SK-N-SH treated with all-trans-retinoic acid at 6 μM for 48 hours (cell line): ENCODE measurements around the gene FUT4.

ENCODE experiments used
- ATAC-seq: fragments of 200-7000 bp; cut with Tn5 transposase; 3 replicates; pipeline ENCODE4 v1.9.1; 2020; ENCODE audit warnings: mild to moderate bottlenecking, moderate library complexity
- ARNTL ChIP-seq: fragments of 450-650 bp; formaldehyde crosslinking; IDR thresholded peaks from 2 replicates; pipeline ENCODE4 v1.5.0; 2020; ENCODE audit warnings: low read depth, mild to moderate bottlenecking, moderate library complexity, borderline replicate concordance
- BACH2 ChIP-seq: fragments of 250-450 bp; sonication (Bioruptor Pico); IDR thresholded peaks from 2 replicates; pipeline ENCODE4 v1.9.0; 2021; ENCODE audit warnings: mild to moderate bottlenecking, borderline replicate concordance
- CSDC2 ChIP-seq: fragments of 250-450 bp; sonication (Bioruptor Pico); IDR thresholded peaks from 2 replicates; pipeline ENCODE4 v1.5.0; 2020; ENCODE audit warnings: mild to moderate bottlenecking, moderate library complexity
- ESRRG ChIP-seq: fragments of 250-450 bp; sonication (Bioruptor Pico); IDR thresholded peaks from 2 replicates; pipeline ENCODE4 v1.6.1; 2021; ENCODE audit warnings: mild to moderate bottlenecking
- GLIS3 ChIP-seq: fragments of 250-450 bp; sonication (Bioruptor Pico); IDR thresholded peaks from 2 replicates; pipeline ENCODE4 v1.5.0; 2020; ENCODE audit warnings: mild to moderate bottlenecking, moderate library complexity
- ISL1 ChIP-seq: fragments of 250-450 bp; sonication (Bioruptor Pico); IDR thresholded peaks from 2 replicates; pipeline ENCODE4 v2.1.2; 2022; ENCODE audit warnings: mild to moderate bottlenecking, moderate library complexity
- OSR1 ChIP-seq: fragments of 250-450 bp; sonication (Bioruptor Pico); IDR thresholded peaks from 2 replicates; pipeline ENCODE4 v1.8.0; 2022; ENCODE audit warnings: moderate library complexity, mild to moderate bottlenecking, inconsistent platforms
- PPARA ChIP-seq: fragments of 250-450 bp; sonication (Bioruptor Pico); IDR thresholded peaks from 2 replicates; pipeline ENCODE4 v1.5.0; 2020; ENCODE audit warnings: mild to moderate bottlenecking, borderline replicate concordance
- SNAI2 ChIP-seq: fragments of 250-450 bp; sonication (Bioruptor Pico); IDR thresholded peaks from 2 replicates; pipeline ENCODE4 v1.5.0; 2020; ENCODE audit warnings: mild to moderate bottlenecking, moderate library complexity
- TCF4 ChIP-seq: fragments of 250-450 bp; sonication (Bioruptor Pico); IDR thresholded peaks from 2 replicates; pipeline ENCODE4 v1.8.0; 2021; ENCODE audit warnings: mild to moderate bottlenecking, moderate library complexity, borderline replicate concordance
- TOX ChIP-seq: fragments of 250-450 bp; sonication (Bioruptor Pico); IDR thresholded peaks from 2 replicates; pipeline ENCODE4 v1.8.0; 2021; ENCODE audit warnings: mild to moderate bottlenecking, moderate library complexity, borderline replicate concordance
- ZC3H10 ChIP-seq: fragments of 250-450 bp; sonication (Bioruptor Pico); IDR thresholded peaks from 2 replicates; pipeline ENCODE4 v1.5.1; 2021; ENCODE audit warnings: mild to moderate bottlenecking, moderate library complexity
- ZFP3 ChIP-seq: fragments of 250-450 bp; sonication (Bioruptor Pico); IDR thresholded peaks from 2 replicates; pipeline ENCODE4 v1.5.0; 2020; ENCODE audit warnings: mild to moderate bottlenecking, moderate library complexity
- ZFP30 ChIP-seq: fragments of 450-650 bp; formaldehyde crosslinking; IDR thresholded peaks from 2 replicates; pipeline ENCODE4 v1.5.0; 2022; ENCODE audit warnings: mild to moderate bottlenecking, moderate library complexity
- ZNF565 ChIP-seq: fragments of 450-650 bp; formaldehyde crosslinking; conservative IDR thresholded peaks from 2 replicates; pipeline ENCODE4 v1.5.0; 2020; ENCODE audit warnings: low read depth, mild to moderate bottlenecking, moderate library complexity
- ZNF70 ChIP-seq: fragments of 450-650 bp; formaldehyde crosslinking; IDR thresholded peaks from 2 replicates; pipeline ENCODE4 v1.5.0; 2020; ENCODE audit warnings: mild to moderate bottlenecking, moderate library complexity
- ZNF8 ChIP-seq: fragments of 450-650 bp; formaldehyde crosslinking; IDR thresholded peaks from 2 replicates; pipeline ENCODE4 v1.5.0; 2020; ENCODE audit warnings: mild to moderate bottlenecking, moderate library complexity
- TF ChIP-seq, protein P1 (sequence below): fragments of 250-450 bp; sonication (Bioruptor Pico); IDR thresholded peaks from 2 replicates; pipeline ENCODE4 v1.8.0; 2021; ENCODE audit warnings: low read depth, mild to moderate bottlenecking, moderate library complexity, borderline replicate concordance
- TF ChIP-seq, protein P2 (sequence below): fragments of 250-450 bp; sonication (Bioruptor Pico); IDR thresholded peaks from 2 replicates; pipeline ENCODE4 v1.8.0; 2020; ENCODE audit warnings: mild to moderate bottlenecking, moderate library complexity, borderline replicate concordance
- TF ChIP-seq, protein P3 (sequence below): fragments of 250-450 bp; sonication (Bioruptor Pico); IDR thresholded peaks from 2 replicates; pipeline ENCODE4 v1.5.1; 2021; ENCODE audit warnings: mild to moderate bottlenecking, moderate library complexity
- TF ChIP-seq, protein P4 (sequence below): fragments of 250-450 bp; sonication (Bioruptor Pico); IDR thresholded peaks from 2 replicates; pipeline ENCODE4 v1.5.1; 2020; ENCODE audit warnings: low read depth, mild to moderate bottlenecking, moderate library complexity
- TF ChIP-seq, protein P5 (sequence below): fragments of 250-450 bp; sonication (Bioruptor Pico); IDR thresholded peaks from 2 replicates; pipeline ENCODE4 v1.5.0; 2020; ENCODE audit warnings: mild to moderate bottlenecking, moderate library complexity

Gene FUT4

DNA sequence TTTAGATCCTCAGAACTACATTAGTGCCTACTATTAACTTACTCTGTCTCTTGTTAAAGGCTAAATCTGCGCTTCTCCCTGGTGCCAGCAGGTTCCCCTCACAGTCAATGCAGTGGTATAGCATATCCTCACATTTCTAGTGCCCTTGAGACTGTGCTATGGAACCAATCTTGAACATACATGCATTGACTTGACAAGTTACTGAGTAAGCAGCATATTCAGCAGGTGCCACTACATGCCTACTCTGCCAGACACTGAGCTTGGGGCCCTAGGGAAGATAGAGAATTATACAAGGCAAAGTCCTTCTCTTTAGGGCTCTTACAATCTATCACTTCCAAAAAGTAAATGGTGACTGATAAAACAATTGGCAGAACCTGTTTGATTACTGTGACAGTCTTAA lies 3.2 kb downstream of the FUT4 start:
- TF ChIP-seq CSDC2 (no peak), TCF4 (CRISPR knock-in tag) (no peak), OSR1 (no peak), TOX (CRISPR knock-in tag) (no peak), ZNF8 (CRISPR knock-in tag) (no peak), SNAI2 (CRISPR knock-in tag) (no peak), ZC3H10 (CRISPR knock-in tag) (no peak), ZFP3 (CRISPR knock-in tag) (no peak), ZNF70 (no peak), GLIS3 (CRISPR knock-in tag) (no peak), ZFP30 (CRISPR knock-in tag) (no peak), BACH2 (no peak), ZNF565 (CRISPR knock-in tag) (no peak), ARNTL (CRISPR knock-in tag) (no peak), PPARA (CRISPR knock-in tag) (no peak)
- TF ChIP-seq, protein P1, sequence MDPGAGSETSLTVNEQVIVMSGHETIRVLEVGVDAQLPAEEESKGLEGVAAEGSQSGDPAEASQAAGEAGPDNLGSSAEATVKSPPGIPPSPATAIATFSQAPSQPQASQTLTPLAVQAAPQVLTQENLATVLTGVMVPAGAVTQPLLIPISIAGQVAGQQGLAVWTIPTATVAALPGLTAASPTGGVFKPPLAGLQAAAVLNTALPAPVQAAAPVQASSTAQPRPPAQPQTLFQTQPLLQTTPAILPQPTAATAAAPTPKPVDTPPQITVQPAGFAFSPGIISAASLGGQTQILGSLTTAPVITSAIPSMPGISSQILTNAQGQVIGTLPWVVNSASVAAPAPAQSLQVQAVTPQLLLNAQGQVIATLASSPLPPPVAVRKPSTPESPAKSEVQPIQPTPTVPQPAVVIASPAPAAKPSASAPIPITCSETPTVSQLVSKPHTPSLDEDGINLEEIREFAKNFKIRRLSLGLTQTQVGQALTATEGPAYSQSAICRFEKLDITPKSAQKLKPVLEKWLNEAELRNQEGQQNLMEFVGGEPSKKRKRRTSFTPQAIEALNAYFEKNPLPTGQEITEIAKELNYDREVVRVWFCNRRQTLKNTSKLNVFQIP (CRISPR knock-in tag), result no peak
- TF ChIP-seq, protein P2, sequence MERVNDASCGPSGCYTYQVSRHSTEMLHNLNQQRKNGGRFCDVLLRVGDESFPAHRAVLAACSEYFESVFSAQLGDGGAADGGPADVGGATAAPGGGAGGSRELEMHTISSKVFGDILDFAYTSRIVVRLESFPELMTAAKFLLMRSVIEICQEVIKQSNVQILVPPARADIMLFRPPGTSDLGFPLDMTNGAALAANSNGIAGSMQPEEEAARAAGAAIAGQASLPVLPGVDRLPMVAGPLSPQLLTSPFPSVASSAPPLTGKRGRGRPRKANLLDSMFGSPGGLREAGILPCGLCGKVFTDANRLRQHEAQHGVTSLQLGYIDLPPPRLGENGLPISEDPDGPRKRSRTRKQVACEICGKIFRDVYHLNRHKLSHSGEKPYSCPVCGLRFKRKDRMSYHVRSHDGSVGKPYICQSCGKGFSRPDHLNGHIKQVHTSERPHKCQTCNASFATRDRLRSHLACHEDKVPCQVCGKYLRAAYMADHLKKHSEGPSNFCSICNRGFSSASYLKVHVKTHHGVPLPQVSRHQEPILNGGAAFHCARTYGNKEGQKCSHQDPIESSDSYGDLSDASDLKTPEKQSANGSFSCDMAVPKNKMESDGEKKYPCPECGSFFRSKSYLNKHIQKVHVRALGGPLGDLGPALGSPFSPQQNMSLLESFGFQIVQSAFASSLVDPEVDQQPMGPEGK (CRISPR knock-in tag), result no peak
- TF ChIP-seq, protein P3, sequence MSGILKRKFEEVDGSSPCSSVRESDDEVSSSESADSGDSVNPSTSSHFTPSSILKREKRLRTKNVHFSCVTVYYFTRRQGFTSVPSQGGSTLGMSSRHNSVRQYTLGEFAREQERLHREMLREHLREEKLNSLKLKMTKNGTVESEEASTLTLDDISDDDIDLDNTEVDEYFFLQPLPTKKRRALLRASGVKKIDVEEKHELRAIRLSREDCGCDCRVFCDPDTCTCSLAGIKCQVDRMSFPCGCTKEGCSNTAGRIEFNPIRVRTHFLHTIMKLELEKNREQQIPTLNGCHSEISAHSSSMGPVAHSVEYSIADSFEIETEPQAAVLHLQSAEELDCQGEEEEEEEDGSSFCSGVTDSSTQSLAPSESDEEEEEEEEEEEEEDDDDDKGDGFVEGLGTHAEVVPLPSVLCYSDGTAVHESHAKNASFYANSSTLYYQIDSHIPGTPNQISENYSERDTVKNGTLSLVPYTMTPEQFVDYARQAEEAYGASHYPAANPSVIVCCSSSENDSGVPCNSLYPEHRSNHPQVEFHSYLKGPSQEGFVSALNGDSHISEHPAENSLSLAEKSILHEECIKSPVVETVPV (CRISPR knock-in tag), result no peak
- peak; percentile 5; the same call in 1 of the 3 replicates for ATAC-seq

DNA sequence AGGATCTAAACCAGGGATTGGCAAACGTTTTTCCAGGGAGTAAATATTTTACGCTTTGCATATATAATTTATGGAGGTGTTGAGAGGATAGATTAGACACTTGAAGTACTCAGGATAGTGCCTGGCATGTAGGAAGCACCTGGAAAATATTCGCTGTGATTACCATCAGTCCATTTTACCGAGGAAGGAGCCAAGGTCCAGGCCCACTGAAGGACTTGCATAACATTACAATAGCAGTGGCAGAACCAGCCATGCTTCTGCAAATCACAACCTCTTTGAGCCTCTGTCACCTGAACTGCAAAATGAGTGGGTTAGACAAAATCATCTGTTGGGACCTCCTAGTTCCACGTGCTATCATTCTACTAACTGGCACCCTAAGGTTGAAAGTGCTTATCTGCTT lies 5.4 kb downstream of the FUT4 start:
- ATAC-seq, result no peak
- TF ChIP-seq, protein P4, sequence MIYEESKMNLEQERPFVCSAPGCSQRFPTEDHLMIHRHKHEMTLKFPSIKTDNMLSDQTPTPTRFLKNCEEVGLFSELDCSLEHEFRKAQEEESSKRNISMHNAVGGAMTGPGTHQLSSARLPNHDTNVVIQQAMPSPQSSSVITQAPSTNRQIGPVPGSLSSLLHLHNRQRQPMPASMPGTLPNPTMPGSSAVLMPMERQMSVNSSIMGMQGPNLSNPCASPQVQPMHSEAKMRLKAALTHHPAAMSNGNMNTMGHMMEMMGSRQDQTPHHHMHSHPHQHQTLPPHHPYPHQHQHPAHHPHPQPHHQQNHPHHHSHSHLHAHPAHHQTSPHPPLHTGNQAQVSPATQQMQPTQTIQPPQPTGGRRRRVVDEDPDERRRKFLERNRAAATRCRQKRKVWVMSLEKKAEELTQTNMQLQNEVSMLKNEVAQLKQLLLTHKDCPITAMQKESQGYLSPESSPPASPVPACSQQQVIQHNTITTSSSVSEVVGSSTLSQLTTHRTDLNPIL (CRISPR knock-in tag), result no peak
- no peak for TF ChIP-seq CSDC2
- TF ChIP-seq ZFP30 (CRISPR knock-in tag), result no peak
- no peak for TF ChIP-seq ESRRG (CRISPR knock-in tag)
- no peak for TF ChIP-seq ZFP3 (CRISPR knock-in tag)
- TF ChIP-seq ZNF8 (CRISPR knock-in tag), result no peak
- TF ChIP-seq, protein P5, sequence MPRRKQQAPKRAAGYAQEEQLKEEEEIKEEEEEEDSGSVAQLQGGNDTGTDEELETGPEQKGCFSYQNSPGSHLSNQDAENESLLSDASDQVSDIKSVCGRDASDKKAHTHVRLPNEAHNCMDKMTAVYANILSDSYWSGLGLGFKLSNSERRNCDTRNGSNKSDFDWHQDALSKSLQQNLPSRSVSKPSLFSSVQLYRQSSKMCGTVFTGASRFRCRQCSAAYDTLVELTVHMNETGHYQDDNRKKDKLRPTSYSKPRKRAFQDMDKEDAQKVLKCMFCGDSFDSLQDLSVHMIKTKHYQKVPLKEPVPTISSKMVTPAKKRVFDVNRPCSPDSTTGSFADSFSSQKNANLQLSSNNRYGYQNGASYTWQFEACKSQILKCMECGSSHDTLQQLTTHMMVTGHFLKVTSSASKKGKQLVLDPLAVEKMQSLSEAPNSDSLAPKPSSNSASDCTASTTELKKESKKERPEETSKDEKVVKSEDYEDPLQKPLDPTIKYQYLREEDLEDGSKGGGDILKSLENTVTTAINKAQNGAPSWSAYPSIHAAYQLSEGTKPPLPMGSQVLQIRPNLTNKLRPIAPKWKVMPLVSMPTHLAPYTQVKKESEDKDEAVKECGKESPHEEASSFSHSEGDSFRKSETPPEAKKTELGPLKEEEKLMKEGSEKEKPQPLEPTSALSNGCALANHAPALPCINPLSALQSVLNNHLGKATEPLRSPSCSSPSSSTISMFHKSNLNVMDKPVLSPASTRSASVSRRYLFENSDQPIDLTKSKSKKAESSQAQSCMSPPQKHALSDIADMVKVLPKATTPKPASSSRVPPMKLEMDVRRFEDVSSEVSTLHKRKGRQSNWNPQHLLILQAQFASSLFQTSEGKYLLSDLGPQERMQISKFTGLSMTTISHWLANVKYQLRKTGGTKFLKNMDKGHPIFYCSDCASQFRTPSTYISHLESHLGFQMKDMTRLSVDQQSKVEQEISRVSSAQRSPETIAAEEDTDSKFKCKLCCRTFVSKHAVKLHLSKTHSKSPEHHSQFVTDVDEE (CRISPR knock-in tag), result no peak
- no peak for TF ChIP-seq ISL1
- TF ChIP-seq, protein P3 (CRISPR knock-in tag), result no peak
- TF ChIP-seq GLIS3 (CRISPR knock-in tag), result no peak
- TF ChIP-seq ZNF565 (CRISPR knock-in tag), result no peak
- TF ChIP-seq, all 23 proteins: peak for 0
